MM.1S (cell line): ENCODE results near the gene CCDC13.

ENCODE experiments used
- DNase-seq: peaks from one replicate; pipeline ENCODE4 v3.0.0-alpha.2; 2015
- H2AFZ ChIP-seq: fragments of 300-600 bp; sonication (generic); 2 replicates; pipeline ENCODE4 v1.6.0; 2016; ENCODE audit warnings: antibody characterized with exemption, low read length
- H3F3A ChIP-seq: fragments of 300-600 bp; sonication (generic); 2 replicates; pipeline ENCODE4 v1.6.1; 2016; ENCODE audit warnings: mild to moderate bottlenecking, antibody characterized with exemption, low read length, moderate library complexity, mixed read lengths; ENCODE audit not compliant: insufficient read depth
- H3K27ac ChIP-seq: fragments of 300-600 bp; sonication (generic); 2 replicates; pipeline ENCODE4 v1.5.1; 2016; ENCODE audit warnings: mild to moderate bottlenecking, low read length
- H3K27me3 ChIP-seq: fragments of 300-600 bp; sonication (generic); replicated peaks from 2 replicates; pipeline ENCODE4 v1.6.0; 2016; ENCODE audit warnings: low read length; ENCODE audit not compliant: insufficient read depth
- H3K36me3 ChIP-seq: fragments of 300-600 bp; sonication (generic); replicated peaks from 2 replicates; pipeline ENCODE4 v1.6.1; 2016; ENCODE audit warnings: mild to moderate bottlenecking, low read length, mixed read lengths; ENCODE audit not compliant: insufficient read depth
- H3K4me1 ChIP-seq: fragments of 300-600 bp; sonication (generic); 2 replicates; pipeline ENCODE4 v1.6.1; 2016; ENCODE audit warnings: low read length, mixed read lengths
- H3K4me2 ChIP-seq: fragments of 300-600 bp; sonication (generic); 2 replicates; pipeline ENCODE4 v1.6.0; 2016; ENCODE audit warnings: low read depth, low read length
- H3K4me3 ChIP-seq: fragments of 300-600 bp; sonication (generic); 2 replicates; pipeline ENCODE4 v1.5.1; 2016; ENCODE audit warnings: low read length, mixed read lengths
- H3K79me2 ChIP-seq: fragments of 300-600 bp; sonication (generic); 2 replicates; pipeline ENCODE4 v1.6.1; 2016; ENCODE audit warnings: mixed run types, low read length, mixed read lengths
- H3K9ac ChIP-seq: fragments of 300-600 bp; sonication (generic); 2 replicates; pipeline ENCODE4 v1.6.1; 2016; ENCODE audit warnings: low read length, mixed read lengths
- H3K9me2 ChIP-seq: fragments of 300-600 bp; sonication (generic); replicated peaks from 2 replicates; pipeline ENCODE4 v1.6.1; 2016; ENCODE audit warnings: mild to moderate bottlenecking, low read length, mixed read lengths; ENCODE audit not compliant: insufficient read depth
- H3K9me3 ChIP-seq: fragments of 300-600 bp; sonication (generic); replicated peaks from 2 replicates; pipeline ENCODE4 v1.6.1; 2016; ENCODE audit warnings: mild to moderate bottlenecking, low read length, mixed read lengths; ENCODE audit not compliant: insufficient read depth
- H4K20me1 ChIP-seq: fragments of 300-600 bp; sonication (generic); 2 replicates; pipeline ENCODE4 v1.6.1; 2016; ENCODE audit warnings: mild to moderate bottlenecking, low read length, moderate library complexity, mixed read lengths; ENCODE audit not compliant: insufficient read depth
- EZH2 ChIP-seq: fragments of 300-600 bp; sonication (generic); optimal IDR thresholded peaks from 2 replicates; pipeline ENCODE3; 2017; ENCODE audit warnings: low read depth, mild to moderate bottlenecking, antibody characterized with exemption, low read length, mixed read lengths
- EZH2phosphoT487 ChIP-seq: fragments of 300-600 bp; sonication (generic); IDR thresholded peaks from 2 replicates; pipeline ENCODE4 v1.6.1; 2018; ENCODE audit warnings: antibody characterized with exemption, low read length
- TF ChIP-seq, protein P1 (sequence below): fragments of 300-600 bp; sonication (generic); IDR thresholded peaks from 2 replicates; pipeline ENCODE4 v1.5.1; 2016; ENCODE audit warnings: antibody characterized with exemption, low read length, mixed read lengths

Gene CCDC13

DNA sequence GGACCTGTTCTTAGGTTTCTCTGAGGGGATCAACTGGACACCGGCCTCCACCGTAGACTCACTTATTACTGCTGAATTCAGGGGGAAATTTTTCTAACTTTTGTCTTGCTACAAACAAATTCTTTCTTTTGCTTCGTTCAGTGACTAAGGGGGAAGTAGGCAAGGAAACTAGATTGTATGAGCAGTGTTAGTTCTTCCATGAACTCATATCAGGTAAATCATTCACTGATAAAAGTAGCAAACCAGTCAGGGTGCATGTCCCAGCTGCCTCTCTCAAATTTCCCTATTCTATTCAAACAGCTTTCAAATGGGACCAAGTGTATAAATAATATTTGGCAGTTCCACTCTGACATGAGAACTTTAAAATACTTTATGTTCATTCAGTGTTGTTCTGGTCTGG, 7.3 kb upstream of the CCDC13 start:
- Histone ChIP-seq H3K79me2 (no peaks in the 10 kb centered on the region), H3K9me2 (no peaks in the 10 kb centered on the region), H3K27me3 (no peaks in the 10 kb centered on the region), H2AFZ (no peak overlapping the region), H3K27ac (no peak overlapping the region), H3K9ac (no peak overlapping the region), H3F3A (no peaks in the 10 kb centered on the region), H4K20me1 (no peaks in the 10 kb centered on the region), H3K4me3 (no peak overlapping the region), H3K4me1 (no peaks in the 10 kb centered on the region), H3K9me3 (no peaks in the 10 kb centered on the region), H3K36me3 (no peaks in the 10 kb centered on the region), H3K4me2 (no peak overlapping the region)
- DNase-seq, result no peak
- TF ChIP-seq EZH2, result no peak
- TF ChIP-seq, protein P1, sequence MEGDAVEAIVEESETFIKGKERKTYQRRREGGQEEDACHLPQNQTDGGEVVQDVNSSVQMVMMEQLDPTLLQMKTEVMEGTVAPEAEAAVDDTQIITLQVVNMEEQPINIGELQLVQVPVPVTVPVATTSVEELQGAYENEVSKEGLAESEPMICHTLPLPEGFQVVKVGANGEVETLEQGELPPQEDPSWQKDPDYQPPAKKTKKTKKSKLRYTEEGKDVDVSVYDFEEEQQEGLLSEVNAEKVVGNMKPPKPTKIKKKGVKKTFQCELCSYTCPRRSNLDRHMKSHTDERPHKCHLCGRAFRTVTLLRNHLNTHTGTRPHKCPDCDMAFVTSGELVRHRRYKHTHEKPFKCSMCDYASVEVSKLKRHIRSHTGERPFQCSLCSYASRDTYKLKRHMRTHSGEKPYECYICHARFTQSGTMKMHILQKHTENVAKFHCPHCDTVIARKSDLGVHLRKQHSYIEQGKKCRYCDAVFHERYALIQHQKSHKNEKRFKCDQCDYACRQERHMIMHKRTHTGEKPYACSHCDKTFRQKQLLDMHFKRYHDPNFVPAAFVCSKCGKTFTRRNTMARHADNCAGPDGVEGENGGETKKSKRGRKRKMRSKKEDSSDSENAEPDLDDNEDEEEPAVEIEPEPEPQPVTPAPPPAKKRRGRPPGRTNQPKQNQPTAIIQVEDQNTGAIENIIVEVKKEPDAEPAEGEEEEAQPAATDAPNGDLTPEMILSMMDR, result no peak
- no peak for TF ChIP-seq EZH2phosphoT487

DNA sequence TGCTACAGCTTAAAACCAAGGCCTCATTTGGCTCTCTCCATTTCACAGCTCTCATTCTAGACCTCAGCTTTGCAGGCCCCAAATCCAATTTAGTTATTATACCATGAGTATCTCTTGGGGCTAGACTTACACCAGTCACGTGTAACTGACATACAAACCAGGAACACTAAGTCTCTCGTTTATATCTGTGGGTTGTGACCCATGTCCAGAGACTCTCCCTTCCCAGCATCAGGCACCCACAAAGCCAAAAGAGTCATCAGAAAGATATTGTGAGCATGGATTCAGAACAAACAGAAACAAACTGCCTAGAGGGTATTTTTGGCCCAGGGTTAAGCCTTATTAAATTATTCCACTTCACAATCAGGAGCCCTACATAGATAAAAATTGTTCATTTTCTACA, 5.6 kb upstream of the CCDC13 start:
- Histone ChIP-seq H3K27ac (no peak overlapping the region), H3K36me3 (no peaks in the 10 kb centered on the region), H3K9ac (no peak overlapping the region), H3K27me3 (no peaks in the 10 kb centered on the region), H3F3A (no peaks in the 10 kb centered on the region), H2AFZ (no peak overlapping the region), H3K4me3 (no peak overlapping the region), H3K4me1 (no peaks in the 10 kb centered on the region), H3K79me2 (no peaks in the 10 kb centered on the region), H3K9me2 (no peaks in the 10 kb centered on the region), H3K4me2 (no peak overlapping the region), H4K20me1 (no peaks in the 10 kb centered on the region), H3K9me3 (no peaks in the 10 kb centered on the region)
- TF ChIP-seq, protein P1, result no peak
- TF ChIP-seq EZH2, result no peak
- TF ChIP-seq EZH2phosphoT487, result no peak
- no peak for DNase-seq

DNA sequence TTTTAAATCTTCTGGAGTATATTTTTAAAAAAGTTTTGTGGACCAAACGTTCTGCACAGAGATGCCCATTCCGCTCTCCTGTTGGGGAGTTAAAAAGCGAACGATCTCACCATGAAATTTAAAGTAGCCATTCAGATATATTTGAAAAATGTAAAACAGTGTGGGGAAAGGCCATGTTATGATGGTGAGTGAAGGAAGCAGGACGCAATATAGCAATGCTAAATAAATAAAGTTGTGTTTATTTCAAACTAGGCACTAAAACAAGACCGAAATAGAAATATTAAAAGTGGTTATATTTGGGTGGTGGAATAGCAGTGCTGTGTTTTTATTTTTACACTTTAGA, 327 bp upstream of the CCDC13 start:
- H2AFZ ChIP-seq, result peak overlapping the region; percentile 85

More for the DNA sequence above, 327 bp upstream of the CCDC13 start:
- no peaks in the 10 kb centered on the region for H3F3A ChIP-seq
- peak overlapping the region; percentile 57; the same call in 1 of the 2 replicates for H3K27ac ChIP-seq
- no peak for TF ChIP-seq EZH2
- no peak for TF ChIP-seq EZH2phosphoT487
- TF ChIP-seq, protein P1, result no peak
- no peaks in the 10 kb centered on the region for H3K9me2 ChIP-seq
- no peaks in the 10 kb centered on the region for H3K79me2 ChIP-seq
- DNase-seq, result no peak
- H3K4me2 ChIP-seq, result peak overlapping the region; percentile 83
- H4K20me1 ChIP-seq, result no peaks in the 10 kb centered on the region
- H3K9ac ChIP-seq, result peak overlapping the region; percentile 73
- no peaks in the 10 kb centered on the region for H3K9me3 ChIP-seq
- H3K4me3 ChIP-seq, result peak overlapping the region; percentile 62
- no peaks in the 10 kb centered on the region for H3K36me3 ChIP-seq
- no peaks in the 10 kb centered on the region for H3K4me1 ChIP-seq
- no peaks in the 10 kb centered on the region for H3K27me3 ChIP-seq
